ENCODE data around the gene KRTAP10-11. TPM values are rescaled to one million over a fixed set of nuclear protein-coding genes. Genes with fewer than 3 reads are reported as not detected.
A peak's percentile ranks its signal among the peaks of the same experiment; 100 is the strongest.
"Not testable (repeated sequence)": the region's sequence is repeated elsewhere in the genome, so short reads cannot be mapped to it uniquely, and the experiment has no call there.

Gene KRTAP10-11
- total and polyA plus RNA-seq, 8 donors: not detected

- no peak for FAIRE-seq
- intact Hi-C loops (cut with DNase I): no loop called here
- no peak for TF ChIP-seq CTCF (IDR thresholded peaks at IDR 0.05)
- Histone ChIP-seq H3K4me3 (no peak overlapping the region), H3K36me3 (no peaks in the 10 kb centered on the region), H3K9me3 (no peaks in the 10 kb centered on the region), H3K4me1 (no peaks in the 10 kb centered on the region), H3K27me3 (peaks cover 0 to 4% (median 0%) of the 10 kb centered on the region in 4 donors), H3K27ac (no peak overlapping the region)
- WGBS, 2 donors: 57 to 68% methylated on average over 4 of the region's 4 CpGs
- DNase-seq: no peak
- no peak for ATAC-seq
Measured at GRCh38 chr21:44606495-44606894, 39.7 kb upstream of the KRTAP10-11 start.

GRCh38 chr21:44609193-44609592 lies 37.0 kb upstream of the KRTAP10-11 start:
- no peaks in the 10 kb centered on the region for H3K36me3 ChIP-seq
- intact Hi-C loops (cut with DNase I): no loop called here
- H3K27me3 ChIP-seq: peaks cover 0 to 3% (median 0%) of the 10 kb centered on the region in 4 donors
- no peaks in the 10 kb centered on the region for H3K4me1 ChIP-seq
- DNase-seq (no peak), FAIRE-seq (no peak), ATAC-seq (no peak)
- no peak for TF ChIP-seq CTCF (IDR thresholded peaks at IDR 0.05)
- no peak overlapping the region for H3K4me3 ChIP-seq
- no peaks in the 10 kb centered on the region for H3K9me3 ChIP-seq
- no peak overlapping the region for H3K27ac ChIP-seq

GRCh38 chr21:44610157-44610843 lies 35.9 kb upstream of the KRTAP10-11 start:
- 82 to 89% methylated on average over 7 of the region's 7 CpGs for WGBS, 2 donors
- ATAC-seq; H3K27ac ChIP-seq; DNase-seq; intact Hi-C loops (cut with DNase I); H3K4me3 ChIP-seq; H3K4me1 ChIP-seq; H3K9me3 ChIP-seq; H3K36me3 ChIP-seq; H3K27me3 ChIP-seq; FAIRE-seq: not testable (repeated sequence)

- FAIRE-seq: no peak
- intact Hi-C loops (cut with DNase I): no loop called here
- ATAC-seq: no peak
- H3K36me3 ChIP-seq: no peaks in the 10 kb centered on the region
- no peak overlapping the region for H3K27ac ChIP-seq
- no peaks in the 10 kb centered on the region for H3K4me1 ChIP-seq
- no peak for TF ChIP-seq CTCF (IDR thresholded peaks at IDR 0.05)
- no peaks in the 10 kb centered on the region for H3K9me3 ChIP-seq
- H3K4me3 ChIP-seq: no peak overlapping the region
- no peaks in the 10 kb centered on the region for H3K27me3 ChIP-seq
- WGBS, 2 donors: 61 to 75% methylated on average over 4 of the region's 4 CpGs
- DNase-seq: no peak
Measured at GRCh38 chr21:44611551-44611950, 34.7 kb upstream of the KRTAP10-11 start.

- intact Hi-C loops (cut with DNase I): no loop called here
- H3K9me3 ChIP-seq: no peaks in the 10 kb centered on the region
- TF ChIP-seq CTCF (IDR thresholded peaks at IDR 0.05): no peak
- no peaks in the 10 kb centered on the region for H3K4me1 ChIP-seq
- ATAC-seq (no peak), DNase-seq (peak in 1 of 6 donors; percentile 48), FAIRE-seq (no peak)
- H3K27me3 ChIP-seq: no peaks in the 10 kb centered on the region
- no peaks in the 10 kb centered on the region for H3K36me3 ChIP-seq
- H3K27ac ChIP-seq: no peak within 1 kb of the TSS
- 72 to 85% methylated on average over 8 of the region's 8 CpGs for WGBS, 2 donors
- H3K4me3 ChIP-seq: no peak within 1 kb of the TSS
Measured at GRCh38 chr21:44612029-44612486, 34.2 kb upstream of the KRTAP10-11 start, which contains the start of gene KRTAP10-8. Gene KRTAP10-8, plus strand, starts transcription at chr21:44612079. Its CDS starts 22 bp downstream, at chr21:44612101.

Measured in pancreas (tissue), 10 donors.